Measurements from ENCODE around the gene TNIK. TPM values are rescaled to one million over a fixed set of nuclear protein-coding genes. Genes with fewer than 3 reads are reported as not detected.

Gene TNIK
- total and polyA plus RNA-seq, 10 of the 15 experiments (the other 5 are each of a cell fraction or from before 2014, with no cell fraction given): 13.9 to 74.3 (median 48.2) TPM

GRCh38 chr3:171309906-171310359, 150.3 kb downstream of the TNIK start:
- Histone ChIP-seq H3K36me3 (ENCODE audit: control insufficient read depth in 2 of 2, insufficient read depth in 2 of 2, low read length in 1 of 2) (peaks cover 0 to 5% of the 10 kb centered on the region in 2 experiments; a peak in 1 of 4 replicates), H4K20me1 (ENCODE audit: control insufficient read depth, insufficient read depth) (no peaks in the 10 kb centered on the region), H3K9me3 (replicated peaks; ENCODE audit: control insufficient read depth, insufficient read depth, low read length) (peaks cover 19% of the 10 kb centered on the region; the same call in 2 of the 3 replicates), H3K4me1 (ENCODE audit: control insufficient read depth, insufficient read depth, low read length) (peaks cover 21% of the 10 kb centered on the region), H3K79me2 (ENCODE audit: control insufficient read depth, insufficient read depth, low read length) (peaks cover 94% of the 10 kb centered on the region), H3K27ac (ENCODE audit: control insufficient read depth, insufficient read depth) (peak overlapping the region; percentile 35; the same call in 1 of the 2 replicates), H3K4me3 (no peak overlapping the region), H3K27me3 (replicated peaks in 1 of 2; ENCODE audit: control insufficient read depth in 2 of 2, insufficient read depth in 2 of 2, low read length in 1 of 2) (no peaks in the 10 kb centered on the region), H3K9ac (ENCODE audit: control insufficient read depth, insufficient read depth, low read length) (no peak overlapping the region; the same call in 1 of the 2 replicates), H3K4me2 (ENCODE audit: control insufficient read depth, insufficient read depth) (no peak overlapping the region; the same call in 1 of the 2 replicates), H2AFZ (ENCODE audit: control insufficient read depth, low read depth, low read length) (no peak overlapping the region)
- in situ Hi-C loops (cut with MboI) (no loop called here), intact Hi-C loops (cut with micrococcal nuclease; ENCODE audit: unreplicated experiment) (no loop called here)
- no TSS peak for BruUV-seq (replicated peaks)
- FAIRE-seq: no peak
- TF ChIP-seq ZNF274 (IDR thresholded peaks at IDR 0.05; ENCODE audit: insufficient read depth, insufficient read length) (no peak), TCF3 (IDR thresholded peaks at IDR 0.05; ENCODE audit: borderline replicate concordance, insufficient read depth, low read depth, low read length) (no peak), MEF2B (IDR thresholded peaks at IDR 0.05; ENCODE audit: partially characterized antibody, poor library complexity, severe bottlenecking) (no peak), BCLAF1 (IDR thresholded peaks at IDR 0.05) (no peak), ZZZ3 (IDR thresholded peaks at IDR 0.05; ENCODE audit: control insufficient read depth, insufficient read length, low read depth) (no peak), TARDBP (IDR thresholded peaks at IDR 0.05; ENCODE audit: borderline replicate concordance) (no peak), REST (IDR thresholded peaks at IDR 0.05; ENCODE audit: low read depth, low read length) (no peak), SMC3 (IDR thresholded peaks at IDR 0.05; ENCODE audit: borderline replicate concordance, low read length) (no peak)
- ChIA-PET RAD21 (ENCODE audit: unreplicated experiment) (interaction anchor here (0.5 to 2.0 kb wide), 20 partner anchors 9 to 144 kb away, joined by 3 to 7 read pairs (median 3); no protein-coding TSS in a partner anchor), CTCF (interaction anchor here (1.1 to 3.4 kb wide), 8 partner anchors 10 to 151 kb away, joined by 3 to 16 read pairs (median 4); no protein-coding TSS in a partner anchor), POLR2A (interaction anchor here (0.8 to 1.7 kb wide), 6 partner anchors 11 to 36 kb away, joined by 3 to 5 read pairs (median 4); no protein-coding TSS in a partner anchor), SMC1A (ENCODE audit: uncharacterized antibody, unreplicated experiment) (interaction anchor here (0.8 to 8.9 kb wide), 25 partner anchors 8 to 144 kb away, joined by 3 to 70 read pairs (median 4); no protein-coding TSS in a partner anchor)
- ATAC-seq: peak; percentile 74
- DNase-seq (ENCODE audit: low read depth, low spot score): no peak

Data from GM12878 (cell line).